GM06990 (cell line): ENCODE results near the gene NR1D1.
A peak's percentile ranks its signal among the peaks of the same experiment; 100 is the strongest.

Experiments
- DNase-seq: peaks from one replicate; pipeline ENCODE4 v3.0.0-alpha.2; 2011; ENCODE audit not compliant: insufficient read length; ENCODE audit errors: extremely low read depth
- H3K27me3 ChIP-seq: replicated peaks from 2 replicates; pipeline ENCODE4 v1.6.0; 2011; ENCODE audit warnings: low read length; ENCODE audit not compliant: control insufficient read depth, insufficient read depth
- H3K36me3 ChIP-seq: 2 replicates; pipeline ENCODE4 v1.5.1; 2011; ENCODE audit warnings: low read length; ENCODE audit not compliant: control insufficient read depth, insufficient read depth
- H3K4me3 ChIP-seq: replicated peaks from 2 replicates; pipeline ENCODE4 v1.5.1; 2011; ENCODE audit warnings: low read depth, mild to moderate bottlenecking, control low read depth, low read length
- CTCF ChIP-seq: IDR thresholded peaks from 2 replicates; pipeline ENCODE4 v1.5.1; 2011; ENCODE audit warnings: low read length, control low read depth, mild to moderate bottlenecking, inconsistent platforms; ENCODE audit not compliant: insufficient read depth, poor library complexity, severe bottlenecking

The NR1D1 gene

DNA sequence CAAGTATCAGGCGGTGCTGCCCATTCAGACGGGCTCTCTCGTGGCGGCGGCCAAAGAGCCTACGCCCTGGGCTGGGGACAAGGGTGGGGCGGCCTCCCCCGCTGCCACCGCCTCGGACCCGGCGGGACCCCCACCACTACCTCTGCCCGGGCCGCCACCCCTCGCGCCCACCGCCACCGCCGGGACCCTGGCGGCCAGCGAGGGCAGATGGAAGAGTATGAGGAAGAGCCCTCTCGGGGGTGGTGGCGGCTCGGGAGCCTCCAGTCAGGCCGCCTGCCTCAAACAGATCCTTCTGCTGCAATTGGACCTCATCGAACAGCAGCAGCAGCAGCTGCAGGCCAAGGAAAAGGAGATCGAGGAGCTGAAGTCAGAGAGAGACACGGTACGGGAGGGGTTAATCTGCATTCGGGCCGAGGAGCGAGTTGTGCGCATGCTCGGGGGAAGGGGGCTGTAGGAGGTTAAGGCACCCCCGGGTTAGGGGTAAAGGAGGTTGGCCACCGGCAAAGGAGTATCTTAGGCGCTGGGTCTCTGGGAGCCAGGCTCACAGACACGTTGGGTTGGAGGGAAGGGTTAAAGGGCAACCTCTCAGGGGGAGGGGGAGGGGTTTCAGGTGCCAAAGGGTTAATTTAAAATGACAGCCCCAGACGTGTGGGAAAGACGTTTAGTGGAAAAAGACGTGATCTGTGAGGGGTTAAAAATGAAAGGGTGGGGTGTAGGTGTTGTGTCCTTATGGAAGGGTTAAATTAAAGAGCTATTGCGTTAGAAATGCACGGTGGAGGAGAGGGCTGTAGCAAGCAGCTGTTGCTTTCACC, 22.8 kb upstream of the NR1D1 start:
- H3K36me3 ChIP-seq = peaks cover 7% of the 10 kb centered on the region
- DNase-seq = peak; percentile 59
- peak overlapping the region; percentile 90 for H3K4me3 ChIP-seq
- no peak for TF ChIP-seq CTCF
- H3K27me3 ChIP-seq = no peaks in the 10 kb centered on the region

DNA sequence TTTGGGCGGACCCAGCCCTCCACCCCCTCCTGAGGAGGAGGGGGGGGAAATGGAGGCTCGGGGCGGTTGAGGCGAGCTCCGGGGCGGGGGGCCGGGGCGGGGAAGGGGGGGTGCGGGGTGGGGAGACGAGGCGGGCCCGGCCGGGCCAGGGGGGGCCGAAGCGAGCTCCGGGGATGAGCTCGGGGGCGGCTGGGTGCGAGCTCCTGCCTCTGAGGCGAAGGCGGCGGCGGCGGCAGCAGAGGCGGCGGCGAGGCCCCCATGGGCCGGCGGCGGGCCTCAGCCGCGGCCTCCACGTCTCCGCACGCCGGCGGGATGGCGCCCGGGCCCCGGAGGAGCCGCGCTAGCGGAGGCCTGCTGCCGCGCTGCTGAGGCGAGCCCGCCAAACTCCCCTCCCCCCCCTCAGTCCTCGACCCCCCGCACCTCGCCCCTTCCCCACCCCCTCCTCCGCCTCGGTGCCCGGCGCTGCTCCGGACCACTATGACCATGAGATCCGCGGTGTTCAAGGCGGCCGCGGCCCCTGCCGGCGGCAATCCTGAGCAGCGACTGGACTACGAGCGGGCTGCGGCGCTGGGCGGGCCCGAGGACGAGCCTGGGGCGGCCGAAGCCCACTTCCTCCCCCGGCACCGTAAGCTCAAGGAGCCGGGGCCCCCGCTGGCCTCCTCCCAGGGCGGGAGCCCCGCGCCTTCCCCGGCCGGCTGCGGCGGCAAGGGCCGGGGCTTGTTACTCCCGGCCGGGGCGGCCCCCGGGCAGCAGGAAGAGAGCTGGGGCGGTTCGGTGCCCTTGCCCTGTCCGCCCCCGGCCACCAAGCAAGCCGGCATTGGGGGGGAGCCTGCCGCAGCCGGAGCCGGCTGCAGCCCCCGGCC, 22.0 kb upstream of the NR1D1 start:
- H3K27me3 ChIP-seq = no peaks in the 10 kb centered on the region
- peaks cover 6% of the 10 kb centered on the region for H3K36me3 ChIP-seq
- peak overlapping the region; percentile 90 for H3K4me3 ChIP-seq
- peak; percentile 72 for DNase-seq
- no peak for TF ChIP-seq CTCF

DNA sequence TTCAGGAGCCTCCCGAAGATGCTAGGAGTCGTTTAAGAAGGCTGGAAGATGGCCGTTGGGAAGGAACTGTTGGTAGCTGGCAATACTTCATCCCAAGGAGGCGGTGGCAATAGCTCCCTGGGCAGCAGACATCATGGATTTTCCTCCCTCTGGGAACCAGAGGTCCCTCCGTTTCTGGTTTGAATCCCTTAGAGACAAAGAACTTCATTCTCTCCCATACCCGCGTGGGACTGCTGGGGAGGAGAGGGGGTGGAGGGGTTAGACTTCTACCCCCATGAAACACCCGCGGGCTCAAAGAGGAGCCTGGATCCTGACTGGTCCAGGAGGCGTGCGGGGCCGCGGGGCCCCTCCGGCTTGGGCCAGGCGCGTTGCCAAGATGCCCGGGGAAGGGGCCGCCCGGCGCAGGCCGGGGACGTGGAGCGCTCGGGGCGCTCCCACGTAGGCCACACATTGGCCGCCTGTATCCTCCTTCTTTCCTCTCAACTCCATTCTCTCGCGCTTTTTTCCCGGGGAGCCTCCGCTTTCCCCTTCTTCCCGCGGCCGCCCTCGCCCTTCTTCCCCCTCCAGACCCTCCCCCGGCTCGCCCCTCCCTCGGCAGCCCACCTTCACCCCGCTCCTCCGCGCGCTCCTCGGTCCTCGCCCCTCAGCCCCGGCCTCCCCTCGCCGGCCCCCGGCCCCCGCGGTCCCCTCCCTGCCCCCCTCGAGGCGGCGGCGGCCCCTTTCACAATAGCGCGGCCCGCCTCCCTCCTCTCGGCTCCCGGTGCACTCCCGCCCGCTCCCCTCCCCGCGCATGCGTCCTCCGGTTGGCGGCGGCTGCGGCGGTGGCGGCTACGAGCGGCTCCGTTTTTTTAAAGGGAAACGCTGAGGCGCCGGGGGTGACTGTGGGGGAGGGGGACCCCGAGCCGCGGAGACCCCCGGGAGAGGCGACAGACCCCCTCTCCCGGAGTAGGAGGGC, 21.1 kb upstream of the NR1D1 start, which contains the start of gene MSL1:
Gene MSL1 (plus strand): TSS at position 791 of the 955 bp plus-strand sequence. CDS start 642 bp downstream, outside the sequence.
- H3K4me3 ChIP-seq = peak within 1 kb of the TSS; percentile 90
- no peak for TF ChIP-seq CTCF
- no peaks in the 10 kb centered on the region for H3K27me3 ChIP-seq
- peak; percentile 83 for DNase-seq
- peaks cover 2% of the 10 kb centered on the region for H3K36me3 ChIP-seq

GRCh38 chr17:40115101-40115436, 14.7 kb upstream of the NR1D1 start:
- DNase-seq = no peak
- Histone ChIP-seq H3K36me3 (no peaks in the 10 kb centered on the region), H3K4me3 (no peak overlapping the region), H3K27me3 (no peaks in the 10 kb centered on the region)
- no peak for TF ChIP-seq CTCF

DNA sequence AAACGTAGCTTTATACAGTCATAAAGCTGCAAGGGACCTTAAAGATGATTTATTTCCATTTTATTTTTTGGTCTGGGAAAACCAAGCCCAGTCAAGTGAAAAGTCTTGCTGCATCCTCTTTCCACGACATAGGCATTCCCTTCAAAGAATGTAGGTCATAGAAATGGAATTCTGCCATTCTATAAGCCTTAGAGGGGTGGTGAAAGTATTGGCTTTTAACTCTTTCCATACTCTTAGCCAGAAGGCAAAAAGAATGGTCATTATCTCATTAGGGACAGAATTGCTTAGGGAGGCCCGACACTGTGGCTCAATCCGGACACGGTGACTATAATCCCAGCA, 13.5 kb upstream of the NR1D1 start:
- H3K36me3 ChIP-seq = no peaks in the 10 kb centered on the region
- no peak for DNase-seq
- no peaks in the 10 kb centered on the region for H3K27me3 ChIP-seq
- TF ChIP-seq CTCF = no peak
- no peak overlapping the region for H3K4me3 ChIP-seq
